Kidney (tissue), 14 donors: Measurements from ENCODE around the gene OBP2A. TPM values are rescaled to one million over a fixed set of nuclear protein-coding genes. Genes with fewer than 3 reads are reported as not detected.
"Not testable (repeated sequence)": the region's sequence is repeated elsewhere in the genome, so short reads cannot be mapped to it uniquely, and the experiment has no call there.

Experiments used
- DNase-seq, 5 donors: peaks; one replicate each; pipeline ENCODE4 v3.0.0-alpha.2; 2013 to 2020
- FAIRE-seq: peaks from 2 replicates; lab custom pipeline; 2012; peaks lifted over from hg19 to GRCh38; lab: Jason Lieb, UNC
- H3K27ac ChIP-seq, 2 donors: one replicate each; pipeline ENCODE4 v1.7.0; 2013; ENCODE audit warnings: low read depth in 2 of 2, low read length in 2 of 2, inconsistent platforms in 1 of 2
- H3K27me3 ChIP-seq: one replicate; pipeline ENCODE4 v1.7.1; 2013; ENCODE audit warnings: low read length, inconsistent platforms; ENCODE audit not compliant: control insufficient read depth, insufficient read depth
- H3K36me3 ChIP-seq, 3 donors: one replicate each; pipeline versions ENCODE4 v1.7.0 to v1.7.1; 2013; ENCODE audit warnings: low read length in 3 of 3, control low read depth in 1 of 3, inconsistent platforms in 1 of 3; ENCODE audit not compliant: insufficient read depth in 3 of 3, control insufficient read depth in 2 of 3
- H3K4me1 ChIP-seq, 3 donors: one replicate each; pipeline versions ENCODE4 v1.7.0 to v1.7.1; 2013; ENCODE audit warnings: low read length in 3 of 3, inconsistent platforms in 1 of 3, low read depth in 1 of 3; ENCODE audit not compliant: control insufficient read depth in 2 of 3, insufficient read depth in 2 of 3
- H3K4me3 ChIP-seq, 3 donors: one replicate each; pipeline versions ENCODE4 v1.7.0 to v1.8.1; 2013; ENCODE audit warnings: low read length in 3 of 3, control low read depth in 1 of 3, inconsistent platforms in 1 of 3
- H3K9ac ChIP-seq, 3 donors: one replicate each; pipeline versions ENCODE4 v1.7.0 to v1.7.1; 2013; ENCODE audit warnings: low read length in 3 of 3, control low read depth in 1 of 3, inconsistent platforms in 1 of 3
- H3K9me3 ChIP-seq, 3 donors: one replicate each; pipeline versions ENCODE4 v1.7.0 to v1.7.1; 2013; ENCODE audit warnings: low read length in 3 of 3, control low read depth in 1 of 3, inconsistent platforms in 1 of 3; ENCODE audit not compliant: control insufficient read depth in 2 of 3, insufficient read depth in 1 of 3
- intact Hi-C: fragments of 100-400 bp; cut with DNase I; formaldehyde crosslinking; loops from one replicate; pipeline ENCODE4 v1.11.1; 2022
- polyA plus RNA-seq: library from polyadenylated mRNA; stranded (reverse); fragments of 350-450 nt; fragmentation: Illumina TruSeq; extraction: RNeasy Lipid Tissue Mini Kit (QIAGEN cat#74804); gene quantifications from one replicate; pipeline ENCODE4 v1.2.3, GENCODE V29; 2014; ENCODE audit warnings: low read depth, low replicate concordance; ENCODE audit not compliant: insufficient read depth
- total RNA-seq: library from RNA; stranded (reverse); fragmentation: NEBNext Ultra II Directional; extraction: Animal tissue kit (Norgen Biotek cat#: 25700); gene quantifications from one replicate; pipeline ENCODE4 v1.2.1, GENCODE V29; 2021
- TF ChIP-seq, protein P1 (sequence below): IDR thresholded peaks from 3 replicates; pipeline ENCODE4 v1.5.1; 2012; ENCODE audit warnings: mild to moderate bottlenecking, moderate library complexity, borderline replicate concordance; ENCODE audit not compliant: insufficient read depth; ENCODE audit errors: extremely low read depth
- donor health status: control.
- donor health status: control.
- donor health status: control.
- donor health status: control.
- donor health status: control.
- donor health status: DM: yes; HTN: yes; CAD: no.
- donor health status: Normal renal cell carcinoma (clear cell type).

Gene OBP2A
- total and polyA plus RNA-seq, 2 donors from 2014 or later = not detected

DNA sequence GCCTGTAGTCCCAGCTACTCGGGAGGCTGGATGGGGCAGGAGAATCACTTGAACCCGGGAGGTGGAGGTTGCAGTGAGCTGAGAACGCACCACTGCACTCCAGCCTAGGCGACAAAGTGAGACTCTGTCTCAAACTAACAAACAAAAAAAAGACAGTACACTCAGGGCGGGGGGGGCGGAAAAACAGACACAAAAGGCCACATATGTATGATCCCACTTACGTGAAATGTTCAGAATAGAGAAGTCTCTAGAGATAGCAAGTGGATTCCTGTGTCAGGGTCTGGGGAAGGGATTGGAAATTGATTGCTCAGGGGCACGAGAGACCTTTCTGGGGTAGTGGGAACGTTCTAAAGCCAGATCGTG lies 33.7 kb upstream of the OBP2A start:
- peak in 1 of 5 donors; percentile 12 for DNase-seq
- H3K27ac ChIP-seq = no peak overlapping the region
- H3K4me1 ChIP-seq = no peaks in the 10 kb centered on the region
- intact Hi-C loops = no loop called here
- no peaks in the 10 kb centered on the region for H3K27me3 ChIP-seq
- no peak for FAIRE-seq
- H3K4me3 ChIP-seq = no peak overlapping the region
- no peak overlapping the region for H3K9ac ChIP-seq
- no peaks in the 10 kb centered on the region for H3K36me3 ChIP-seq
- TF ChIP-seq, protein P1, sequence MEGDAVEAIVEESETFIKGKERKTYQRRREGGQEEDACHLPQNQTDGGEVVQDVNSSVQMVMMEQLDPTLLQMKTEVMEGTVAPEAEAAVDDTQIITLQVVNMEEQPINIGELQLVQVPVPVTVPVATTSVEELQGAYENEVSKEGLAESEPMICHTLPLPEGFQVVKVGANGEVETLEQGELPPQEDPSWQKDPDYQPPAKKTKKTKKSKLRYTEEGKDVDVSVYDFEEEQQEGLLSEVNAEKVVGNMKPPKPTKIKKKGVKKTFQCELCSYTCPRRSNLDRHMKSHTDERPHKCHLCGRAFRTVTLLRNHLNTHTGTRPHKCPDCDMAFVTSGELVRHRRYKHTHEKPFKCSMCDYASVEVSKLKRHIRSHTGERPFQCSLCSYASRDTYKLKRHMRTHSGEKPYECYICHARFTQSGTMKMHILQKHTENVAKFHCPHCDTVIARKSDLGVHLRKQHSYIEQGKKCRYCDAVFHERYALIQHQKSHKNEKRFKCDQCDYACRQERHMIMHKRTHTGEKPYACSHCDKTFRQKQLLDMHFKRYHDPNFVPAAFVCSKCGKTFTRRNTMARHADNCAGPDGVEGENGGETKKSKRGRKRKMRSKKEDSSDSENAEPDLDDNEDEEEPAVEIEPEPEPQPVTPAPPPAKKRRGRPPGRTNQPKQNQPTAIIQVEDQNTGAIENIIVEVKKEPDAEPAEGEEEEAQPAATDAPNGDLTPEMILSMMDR = no peak
- H3K9me3 ChIP-seq = peaks cover 0 to 3% (median 0%) of the 10 kb centered on the region in 3 donors

DNA sequence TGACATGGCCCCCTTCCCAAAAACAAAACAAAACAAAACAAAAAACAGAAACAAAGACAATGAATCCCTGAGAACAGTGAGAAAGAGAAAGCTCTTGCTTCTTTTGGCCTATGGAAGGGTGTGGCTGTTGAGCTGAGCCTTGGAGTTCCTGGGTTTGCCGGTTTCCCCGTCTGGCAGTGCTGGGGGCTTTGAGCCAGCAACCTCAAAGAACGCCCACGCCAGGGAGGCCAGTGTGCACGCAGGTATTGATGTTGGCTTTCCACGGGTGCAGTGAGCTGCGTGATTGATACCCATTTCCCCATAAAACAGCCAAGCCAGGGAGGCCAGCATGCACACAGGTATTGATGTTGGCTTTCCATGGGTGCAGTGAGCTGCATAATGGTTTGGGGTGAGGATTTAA lies 33.0 kb upstream of the OBP2A start:
- Histone ChIP-seq H3K27ac (no peak overlapping the region), H3K27me3 (no peaks in the 10 kb centered on the region), H3K36me3 (no peaks in the 10 kb centered on the region), H3K9me3 (peaks cover 0 to 3% (median 0%) of the 10 kb centered on the region in 3 donors), H3K4me1 (no peaks in the 10 kb centered on the region), H3K4me3 (no peak overlapping the region), H3K9ac (no peak overlapping the region)
- FAIRE-seq (no peak), DNase-seq (peak in 2 of 5 donors; percentile 29 to 33)
- TF ChIP-seq, protein P1 = no peak
- intact Hi-C loops = no loop called here

DNA sequence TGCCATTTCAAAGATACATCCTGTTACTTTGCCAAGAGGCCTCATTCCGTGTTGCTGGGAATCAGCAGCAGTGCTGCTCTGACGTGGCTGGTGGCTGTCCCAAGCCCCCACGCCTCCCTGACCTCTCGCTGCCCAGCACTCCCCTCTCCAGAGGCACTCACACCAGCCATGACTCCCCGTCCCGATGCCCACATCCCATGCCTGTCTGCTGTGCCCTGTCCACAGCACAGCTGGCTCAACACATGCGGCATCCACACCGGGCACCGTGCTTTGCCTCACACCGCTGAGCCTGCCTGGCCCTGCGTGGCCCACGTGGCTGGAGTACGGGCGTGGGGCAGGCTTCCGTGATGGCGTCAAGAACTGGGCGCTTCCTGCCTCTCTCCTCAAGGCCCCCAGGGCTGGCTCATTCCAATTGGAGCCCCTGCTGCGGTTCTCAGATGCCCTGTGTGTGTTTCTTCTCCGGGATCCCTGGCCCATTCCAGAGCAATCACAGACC lies 32.5 kb upstream of the OBP2A start:
- DNase-seq (peak in 1 of 5 donors; percentile 23), FAIRE-seq (no peak)
- Histone ChIP-seq H3K4me1 (no peaks in the 10 kb centered on the region), H3K4me3 (no peak overlapping the region), H3K9ac (no peak overlapping the region), H3K27ac (no peak overlapping the region), H3K36me3 (no peaks in the 10 kb centered on the region), H3K27me3 (no peaks in the 10 kb centered on the region), H3K9me3 (peaks cover 0 to 3% (median 0%) of the 10 kb centered on the region in 3 donors)
- TF ChIP-seq, protein P1 = no peak
- intact Hi-C loops = no loop called here

GRCh38 chr9:135513906-135514305 lies 32.0 kb upstream of the OBP2A start:
- H3K9ac ChIP-seq, H3K36me3 ChIP-seq, intact Hi-C loops, H3K4me1 ChIP-seq, DNase-seq, H3K4me3 ChIP-seq, H3K27ac ChIP-seq, H3K27me3 ChIP-seq, FAIRE-seq, H3K9me3 ChIP-seq: not testable (repeated sequence)
